ENCODE results near the gene MTX2.

Gene MTX2

DNA sequence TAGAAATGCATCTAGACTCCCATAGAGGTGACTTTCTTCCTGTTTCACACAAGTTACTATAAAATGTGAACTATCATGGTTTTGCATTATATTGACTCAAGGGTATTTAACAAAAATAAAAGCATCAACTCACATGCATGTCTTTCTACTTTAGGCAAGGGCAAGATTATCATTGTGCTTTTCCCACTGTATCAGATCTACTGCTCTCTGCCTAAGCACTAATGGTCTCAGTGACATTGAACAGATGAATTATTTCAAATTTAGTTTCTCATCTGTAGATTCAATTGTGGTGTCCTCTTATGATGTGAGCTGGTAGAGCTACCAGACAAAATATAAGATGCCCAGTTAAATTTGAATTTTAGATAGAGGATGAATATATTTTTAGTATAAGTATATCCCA lies 113.9 kb downstream of the MTX2 start:
- DNase-seq, result no peak

DNA sequence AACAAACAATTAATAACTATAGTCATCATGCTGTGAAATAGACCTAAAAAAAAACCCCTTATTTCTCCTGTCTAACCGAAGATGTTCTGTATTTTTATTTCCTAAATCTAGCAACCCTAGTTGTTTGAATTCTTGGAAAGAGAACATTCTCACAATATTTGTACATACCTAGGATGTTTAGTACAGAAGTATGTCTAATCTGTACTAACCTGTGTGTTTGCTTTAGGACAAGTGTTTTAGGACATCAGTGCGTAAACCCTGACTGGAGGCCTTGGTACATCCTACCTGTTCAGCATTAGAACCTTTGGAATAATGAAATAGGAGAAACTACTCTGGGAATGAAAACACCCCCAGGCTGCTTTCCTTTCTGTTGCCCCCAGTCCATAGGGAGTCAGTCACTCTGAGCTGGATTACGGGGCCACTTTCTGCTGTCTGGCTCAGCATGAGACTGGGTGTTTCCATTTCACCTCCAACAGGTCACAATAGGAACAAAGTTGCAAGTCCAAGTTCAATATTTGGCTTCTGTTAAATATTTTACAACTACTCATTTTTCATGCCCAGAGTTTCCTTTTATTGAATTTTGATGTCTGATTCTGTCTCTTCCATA lies 114.7 kb downstream of the MTX2 start:
- DNase-seq, result no peak

DNA sequence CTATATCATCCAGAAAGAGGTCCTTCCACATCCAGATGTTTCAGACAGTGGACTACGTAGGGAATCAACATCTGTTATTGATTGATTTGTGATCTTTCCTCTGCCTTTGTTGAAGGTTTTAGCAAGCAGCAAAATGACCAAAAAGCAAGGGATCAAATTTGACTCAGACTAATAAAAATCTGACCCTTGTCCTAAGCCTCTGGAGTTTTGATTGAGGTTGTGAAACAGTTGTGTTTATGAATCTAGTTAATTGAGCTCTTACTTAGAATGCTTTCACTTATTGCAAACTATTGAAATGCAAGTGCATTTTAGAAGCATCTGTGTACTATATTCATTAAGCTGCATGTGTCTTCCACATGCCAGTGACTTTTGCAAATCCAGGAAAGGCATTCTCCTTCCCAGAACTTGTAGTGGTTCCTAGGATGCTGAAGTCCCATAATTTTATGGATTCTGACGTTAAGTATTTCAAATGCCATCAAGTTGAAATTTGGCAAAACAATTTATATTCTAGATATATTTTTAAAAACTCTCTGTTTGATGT lies 116.0 kb downstream of the MTX2 start:
- DNase-seq, result no peak

DNA sequence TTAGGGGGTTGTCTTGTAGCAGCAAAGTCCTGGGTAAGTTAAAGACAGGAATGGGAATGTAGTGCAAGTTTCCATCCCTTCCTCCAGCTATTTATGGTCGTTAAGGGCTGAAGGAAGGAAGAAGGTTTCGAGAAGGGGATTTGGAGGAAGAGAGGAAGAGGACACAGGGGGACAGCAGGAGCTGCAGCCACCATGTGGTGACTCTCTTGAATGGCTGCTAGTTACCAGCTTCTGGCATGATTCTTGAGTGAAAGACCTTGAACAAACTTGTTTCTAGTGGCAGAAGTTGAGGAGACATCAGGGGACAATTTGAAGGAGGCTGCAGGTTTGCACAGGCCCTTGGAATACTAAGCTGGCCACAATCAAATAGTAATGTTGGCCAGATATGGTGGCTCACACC lies 116.6 kb downstream of the MTX2 start:
- no peak for DNase-seq
